IMR-90 (cell line): ENCODE results near the gene ALKBH7. TPM values are rescaled to one million over a fixed set of nuclear protein-coding genes. Genes with fewer than 3 reads are reported as not detected.

Source experiments
- ATAC-seq: fragments of 200-7000 bp; cut with Tn5 transposase; 2 replicates; pipeline ENCODE4 v1.9.1; 2020; ENCODE audit warnings: low read depth, mild to moderate bottlenecking, moderate library complexity
- BruUV-seq: library from RNA; stranded (reverse); fragments of 400-500 nt; replicated peaks from 2 replicates; lab custom pipeline; 2021; lab: Mats Ljungman, UMichigan
- CTCF ChIA-PET: fragments of 300-600 bp; formaldehyde crosslinking; extraction: SDS; loops from one replicate; lab custom pipeline; 2021; ENCODE audit warnings: antibody characterized with exemption; lab: Yijun Ruan, JAX
- POLR2A ChIA-PET: fragments of 300-600 bp; sonication (Branson Sonifier 250); formaldehyde crosslinking; loops from one replicate; lab custom pipeline; 2022; ENCODE audit warnings: antibody characterized with exemption; ENCODE audit not compliant: unreplicated experiment; lab: Charles Lee
- DNase-seq: peaks from one replicate; pipeline ENCODE4 v3.0.0; 2013
- H2AFZ ChIP-seq: replicated peaks from 2 replicates; pipeline ENCODE3; 2013; ENCODE audit warnings: low read length, mild to moderate bottlenecking; ENCODE audit not compliant: poor library complexity
- H2AK5ac ChIP-seq: 2 replicates; pipeline ENCODE4 v1.6.1; 2013; ENCODE audit warnings: low read depth, low read length, inconsistent platforms
- H2AK9ac ChIP-seq: replicated peaks from 2 replicates; pipeline ENCODE3; 2013; ENCODE audit warnings: mild to moderate bottlenecking, low read depth, low read length, moderate library complexity; ENCODE audit not compliant: poor library complexity
- H2BK120ac ChIP-seq: 2 replicates; pipeline ENCODE4 v1.6.1; 2013; ENCODE audit warnings: low read depth, low read length, inconsistent platforms
- H2BK15ac ChIP-seq: 3 replicates; pipeline ENCODE4 v1.6.1; 2013; ENCODE audit warnings: low read depth, low read length, inconsistent platforms
- H2BK20ac ChIP-seq: 2 replicates; pipeline ENCODE4 v1.6.1; 2013; ENCODE audit warnings: low read depth, mild to moderate bottlenecking, inconsistent platforms, low read length, moderate library complexity
- H2BK5ac ChIP-seq: 2 replicates; pipeline ENCODE4 v1.6.1; 2013; ENCODE audit warnings: mild to moderate bottlenecking, low read depth, low read length, inconsistent platforms; ENCODE audit not compliant: poor library complexity, severe bottlenecking
- H3K14ac ChIP-seq: replicated peaks from 2 replicates; pipeline ENCODE4 v1.6.1; 2013; ENCODE audit warnings: low read depth, low read length, inconsistent platforms
- H3K18ac ChIP-seq: 2 replicates; pipeline ENCODE4 v1.6.1; 2013; ENCODE audit warnings: low read depth, low read length, control low read depth
- H3K23ac ChIP-seq: 2 replicates; pipeline ENCODE4 v1.6.1; 2013; ENCODE audit warnings: low read depth, low read length, inconsistent platforms
- H3K27ac ChIP-seq: 2 replicates; pipeline ENCODE4 v1.5.1; 2013; ENCODE audit warnings: mild to moderate bottlenecking, control low read depth, low read length; ENCODE audit not compliant: insufficient read depth
- H3K27me3 ChIP-seq: 2 replicates; pipeline ENCODE4 v1.6.1; 2013; ENCODE audit warnings: low read length; ENCODE audit not compliant: control insufficient read depth, insufficient read depth
- H3K36me3 ChIP-seq: 2 replicates; pipeline ENCODE4 v1.6.1; 2013; ENCODE audit warnings: low read length, mixed read lengths; ENCODE audit not compliant: control insufficient read depth, insufficient read depth
- H3K4ac ChIP-seq: 2 replicates; pipeline ENCODE4 v1.6.1; 2013; ENCODE audit warnings: low read depth, low read length, inconsistent platforms
- H3K4me1 ChIP-seq: 2 replicates; pipeline ENCODE4 v1.6.1; 2013; ENCODE audit warnings: low read length, mixed read lengths; ENCODE audit not compliant: control insufficient read depth, insufficient read depth
- H3K4me2 ChIP-seq: 2 replicates; pipeline ENCODE4 v1.6.1; 2013; ENCODE audit warnings: low read depth, mild to moderate bottlenecking, control low read depth, low read length, moderate library complexity
- H3K4me3 ChIP-seq: 2 replicates; pipeline ENCODE4 v1.5.1; 2013; ENCODE audit warnings: low read depth, mild to moderate bottlenecking, control low read depth, low read length, moderate library complexity; ENCODE audit not compliant: insufficient read depth
- H3K56ac ChIP-seq: 2 replicates; pipeline ENCODE4 v1.6.1; 2013; ENCODE audit warnings: low read length, inconsistent platforms; ENCODE audit not compliant: insufficient read depth; ENCODE audit errors: extremely low read depth
- H3K79me1 ChIP-seq, 2 experiments: 2 replicates each; pipeline ENCODE4 v1.6.1; 2013; ENCODE audit warnings: low read length in 2 of 2, inconsistent platforms in 1 of 2, low read depth in 1 of 2
- H3K9ac ChIP-seq: 2 replicates; pipeline ENCODE4 v1.6.1; 2013; ENCODE audit warnings: low read depth, low read length, control low read depth
- H3K9me1 ChIP-seq: 2 replicates; pipeline ENCODE4 v1.6.1; 2013; ENCODE audit warnings: low read length, inconsistent platforms; ENCODE audit not compliant: insufficient read depth
- H3K9me3 ChIP-seq: 2 replicates; pipeline ENCODE4 v1.6.1; 2013; ENCODE audit warnings: low read length; ENCODE audit not compliant: control insufficient read depth, insufficient read depth
- H4K20me1 ChIP-seq: 2 replicates; pipeline ENCODE4 v1.6.1; 2013; ENCODE audit warnings: low read length, inconsistent platforms; ENCODE audit not compliant: insufficient read depth
- H4K5ac ChIP-seq: 2 replicates; pipeline ENCODE4 v1.6.1; 2013; ENCODE audit warnings: mild to moderate bottlenecking, low read depth, low read length, control low read depth
- H4K8ac ChIP-seq, 2 experiments: 2 replicates each; pipeline ENCODE4 v1.6.1; 2013; ENCODE audit warnings: low read depth in 2 of 2, low read length in 2 of 2, control low read depth in 1 of 2, inconsistent platforms in 1 of 2
- H4K91ac ChIP-seq: 2 replicates; pipeline ENCODE4 v1.6.1; 2013; ENCODE audit warnings: low read depth, low read length, inconsistent platforms; ENCODE audit not compliant: insufficient read depth
- BHLHE40 ChIP-seq: fragments of 150-350 bp; IDR thresholded peaks from 2 replicates; pipeline ENCODE4 v1.6.1; 2016; ENCODE audit warnings: mild to moderate bottlenecking, low read depth, low read length
- CEBPB ChIP-seq: IDR thresholded peaks from 2 replicates; pipeline ENCODE4 v1.6.1; 2012; ENCODE audit warnings: low read depth, low read length, improper control_type of control experiment
- FOS ChIP-seq: fragments of 150-350 bp; IDR thresholded peaks from 2 replicates; pipeline ENCODE4 v1.6.1; 2016; ENCODE audit warnings: low read depth, low read length
- MAFK ChIP-seq: IDR thresholded peaks from 2 replicates; pipeline ENCODE4 v1.6.1; 2012; ENCODE audit warnings: low read depth, low read length, improper control_type of control experiment
- MXI1 ChIP-seq: IDR thresholded peaks from 2 replicates; pipeline ENCODE4 v1.6.1; 2012; ENCODE audit warnings: low read depth, mild to moderate bottlenecking, low read length, moderate library complexity, borderline replicate concordance
- NFE2L2 ChIP-seq: fragments of 150-350 bp; IDR thresholded peaks from 2 replicates; pipeline ENCODE4 v1.6.1; 2016; ENCODE audit warnings: low read depth, mild to moderate bottlenecking, low read length
- POLR2A ChIP-seq: IDR thresholded peaks from 2 replicates; pipeline ENCODE4 v1.6.1; 2012; ENCODE audit warnings: mild to moderate bottlenecking, low read depth, low read length
- RFX5 ChIP-seq: IDR thresholded peaks from 2 replicates; pipeline ENCODE4 v1.8.0; 2012; ENCODE audit warnings: low read depth, mild to moderate bottlenecking, low read length, moderate library complexity
- SMC3 ChIP-seq: fragments of 150-350 bp; IDR thresholded peaks from 2 replicates; pipeline ENCODE4 v1.6.1; 2016; ENCODE audit warnings: low read depth, mild to moderate bottlenecking, antibody characterized with exemption, low read length, moderate library complexity
- WGBS, 2 experiments: methylation state at CpG; one replicate each; pipeline versions ENCODE4 v1.1.5 to v1.1.7; 2013; ENCODE audit warnings: missing lambda C conversion rate in 2 of 2; ENCODE audit not compliant: insufficient read length in 1 of 2; ENCODE audit errors: extremely low coverage in 2 of 2; 5-methylcytosine and 5-hydroxymethylcytosine counted together
- dilution Hi-C: fragments of 300-500 bp; cut with HindIII; formaldehyde crosslinking; loops from one replicate; pipeline ENCODE4 v1.14.3; 2018; ENCODE audit warnings: low sequenced_read_pairs; ENCODE audit not compliant: unreplicated experiment
- in situ Hi-C: fragments of 300-500 bp; cut with MboI; formaldehyde crosslinking; loops from 3 replicates; pipeline ENCODE4 v1.14.3; 2019; ENCODE audit warnings: low sequenced_read_pairs, inconsistent platforms, mixed read lengths
- intact Hi-C: fragments of 100-400 bp; cut with micrococcal nuclease; formaldehyde crosslinking; loops from 2 replicates; pipeline ENCODE4 v1.10.0; 2022
- polyA plus RNA-seq, 3 experiments: library from polyadenylated mRNA; depleted of rRNA; stranded (reverse); fragments of >200 nt; gene quantifications; 2 replicates each; pipeline ENCODE4 v1.2.3, GENCODE V29; 2012; ENCODE audit warnings: low replicate concordance in 1 of 3
- total RNA-seq: library from RNA; depleted of rRNA; stranded (reverse); fragments of >200 nt; gene quantifications from 2 replicates; pipeline ENCODE4 v1.2.3, GENCODE V29; 2012
- TF ChIP-seq, protein P1 (sequence below): fragments of 150-350 bp; IDR thresholded peaks from 2 replicates; pipeline ENCODE4 v1.6.1; 2017; ENCODE audit warnings: mild to moderate bottlenecking, antibody characterized with exemption, low read length, low read depth
- TF ChIP-seq, protein P2 (sequence below): fragments of 150-350 bp; IDR thresholded peaks from 2 replicates; pipeline ENCODE4 v1.6.1; 2016; ENCODE audit warnings: low read depth, mild to moderate bottlenecking, low read length, moderate library complexity, borderline replicate concordance

The ALKBH7 gene
- total and polyA plus RNA-seq, 2 of the 4 experiments (the other 2 are of a cell fraction) = 9.3 to 22.5 TPM

- Histone ChIP-seq H3K27me3 (no peaks in the 10 kb centered on the region), H3K9me3 (no peaks in the 10 kb centered on the region), H3K4ac (no peak overlapping the region), H2BK5ac (no peak overlapping the region), H3K27ac (no peak overlapping the region), H3K56ac (no peak overlapping the region), H2BK120ac (no peak overlapping the region), H2BK15ac (no peak overlapping the region), H3K23ac (no peak overlapping the region), H3K9ac (no peak overlapping the region), H3K79me1 (peaks cover 0 to 12% of the 10 kb centered on the region in 2 experiments; a peak in 2 of 4 replicates), H2AK5ac (no peak overlapping the region), H3K4me2 (no peak overlapping the region), H3K4me1 (no peaks in the 10 kb centered on the region), H3K9me1 (no peaks in the 10 kb centered on the region; the same call in 1 of the 2 replicates), H3K36me3 (peaks cover 48% of the 10 kb centered on the region), H4K20me1 (peaks cover 11% of the 10 kb centered on the region), H4K8ac (no peak overlapping the region), H2AK9ac (no peak overlapping the region), H3K4me3 (no peak overlapping the region), H2BK20ac (no peak overlapping the region), H3K14ac (no peak overlapping the region), H4K5ac (no peak overlapping the region), H4K91ac (no peak overlapping the region), H2AFZ (no peak overlapping the region), H3K18ac (no peak overlapping the region)
- TF ChIP-seq BHLHE40 (no peak), MAFK (no peak), MXI1 (no peak), POLR2A (no peak), SMC3 (no peak), FOS (no peak), RFX5 (no peak), NFE2L2 (no peak), CEBPB (no peak)
- TF ChIP-seq, protein P1, sequence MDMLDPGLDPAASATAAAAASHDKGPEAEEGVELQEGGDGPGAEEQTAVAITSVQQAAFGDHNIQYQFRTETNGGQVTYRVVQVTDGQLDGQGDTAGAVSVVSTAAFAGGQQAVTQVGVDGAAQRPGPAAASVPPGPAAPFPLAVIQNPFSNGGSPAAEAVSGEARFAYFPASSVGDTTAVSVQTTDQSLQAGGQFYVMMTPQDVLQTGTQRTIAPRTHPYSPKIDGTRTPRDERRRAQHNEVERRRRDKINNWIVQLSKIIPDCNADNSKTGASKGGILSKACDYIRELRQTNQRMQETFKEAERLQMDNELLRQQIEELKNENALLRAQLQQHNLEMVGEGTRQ = no peak
- TF ChIP-seq, protein P2, sequence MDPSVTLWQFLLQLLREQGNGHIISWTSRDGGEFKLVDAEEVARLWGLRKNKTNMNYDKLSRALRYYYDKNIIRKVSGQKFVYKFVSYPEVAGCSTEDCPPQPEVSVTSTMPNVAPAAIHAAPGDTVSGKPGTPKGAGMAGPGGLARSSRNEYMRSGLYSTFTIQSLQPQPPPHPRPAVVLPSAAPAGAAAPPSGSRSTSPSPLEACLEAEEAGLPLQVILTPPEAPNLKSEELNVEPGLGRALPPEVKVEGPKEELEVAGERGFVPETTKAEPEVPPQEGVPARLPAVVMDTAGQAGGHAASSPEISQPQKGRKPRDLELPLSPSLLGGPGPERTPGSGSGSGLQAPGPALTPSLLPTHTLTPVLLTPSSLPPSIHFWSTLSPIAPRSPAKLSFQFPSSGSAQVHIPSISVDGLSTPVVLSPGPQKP = no peak
- intact Hi-C loops (loop anchor here (10.0 kb wide), 1 partner anchor 368 kb away; no protein-coding TSS in a partner anchor), dilution Hi-C loops (no loop called here), in situ Hi-C loops (no loop called here)
- no CpG with 5 or more reads among the region's 10 CpGs for WGBS, 2 experiments
- ATAC-seq (no peak), DNase-seq (no peak)
- no TSS peak for BruUV-seq
- ChIA-PET CTCF (no interaction called here), POLR2A (no interaction called here)
Measured at GRCh38 chr19:6413291-6413690, 40.7 kb downstream of the ALKBH7 start.
